ENCODE results near the gene TRPM8. TPM values are rescaled to one million over a fixed set of nuclear protein-coding genes. Genes with fewer than 3 reads are reported as not detected.

The TRPM8 gene
- total RNA-seq, 1 experiment from 2014 or later, result 3.9 TPM

GRCh38 chr2:234058881-234059280 lies 141.7 kb downstream of the TRPM8 start:
- Histone ChIP-seq H3K27me3 (ENCODE audit: control insufficient read depth, insufficient read depth, low read length) (no peaks in the 10 kb centered on the region), H3K9me3 (ENCODE audit: control insufficient read depth, insufficient read depth, low read depth, low read length) (no peaks in the 10 kb centered on the region), H3K4me1 (ENCODE audit: control insufficient read depth, insufficient read depth, low read length) (peaks cover 6% of the 10 kb centered on the region), H3K4me3 (ENCODE audit: low read depth in 2 of 2, low read length in 2 of 2) (no peak overlapping the region), H3K36me3 (ENCODE audit: control insufficient read depth, insufficient read depth, low read length) (no peaks in the 10 kb centered on the region), H3K27ac (ENCODE audit: low read length) (no peak overlapping the region)
- no peak for DNase-seq (ENCODE audit: low read depth, low spot score)
- ATAC-seq, result no peak
- TF ChIP-seq TCF7L2 (IDR thresholded peaks at IDR 0.05; ENCODE audit: low read depth, low read length) (no peak), SIN3A (IDR thresholded peaks at IDR 0.05; ENCODE audit: borderline replicate concordance, insufficient read depth, low read depth, low read length) (no peak), POLR2AphosphoS5 (IDR thresholded peaks at IDR 0.05; ENCODE audit: low read depth, low read length) (no peak), REST (IDR thresholded peaks at IDR 0.05; ENCODE audit: insufficient read depth in 1 of 2, low read depth in 2 of 2, low read length in 1 of 2) (no peak)
- TF ChIP-seq, protein P1, sequence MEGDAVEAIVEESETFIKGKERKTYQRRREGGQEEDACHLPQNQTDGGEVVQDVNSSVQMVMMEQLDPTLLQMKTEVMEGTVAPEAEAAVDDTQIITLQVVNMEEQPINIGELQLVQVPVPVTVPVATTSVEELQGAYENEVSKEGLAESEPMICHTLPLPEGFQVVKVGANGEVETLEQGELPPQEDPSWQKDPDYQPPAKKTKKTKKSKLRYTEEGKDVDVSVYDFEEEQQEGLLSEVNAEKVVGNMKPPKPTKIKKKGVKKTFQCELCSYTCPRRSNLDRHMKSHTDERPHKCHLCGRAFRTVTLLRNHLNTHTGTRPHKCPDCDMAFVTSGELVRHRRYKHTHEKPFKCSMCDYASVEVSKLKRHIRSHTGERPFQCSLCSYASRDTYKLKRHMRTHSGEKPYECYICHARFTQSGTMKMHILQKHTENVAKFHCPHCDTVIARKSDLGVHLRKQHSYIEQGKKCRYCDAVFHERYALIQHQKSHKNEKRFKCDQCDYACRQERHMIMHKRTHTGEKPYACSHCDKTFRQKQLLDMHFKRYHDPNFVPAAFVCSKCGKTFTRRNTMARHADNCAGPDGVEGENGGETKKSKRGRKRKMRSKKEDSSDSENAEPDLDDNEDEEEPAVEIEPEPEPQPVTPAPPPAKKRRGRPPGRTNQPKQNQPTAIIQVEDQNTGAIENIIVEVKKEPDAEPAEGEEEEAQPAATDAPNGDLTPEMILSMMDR (IDR thresholded peaks at IDR 0.05), result no peak
- CTCF ChIA-PET, result no interaction called here
- in situ Hi-C loops (cut with HindIII; ENCODE audit: low pct_unique_long_range_greater_than_20kb, low sequenced_read_pairs), result no loop called here
- POLR2A ChIA-PET, result no interaction called here
- intact Hi-C loops (cut with micrococcal nuclease; ENCODE audit: unreplicated experiment), result no loop called here
- BruUV-seq (replicated peaks), result no TSS peak

DNA sequence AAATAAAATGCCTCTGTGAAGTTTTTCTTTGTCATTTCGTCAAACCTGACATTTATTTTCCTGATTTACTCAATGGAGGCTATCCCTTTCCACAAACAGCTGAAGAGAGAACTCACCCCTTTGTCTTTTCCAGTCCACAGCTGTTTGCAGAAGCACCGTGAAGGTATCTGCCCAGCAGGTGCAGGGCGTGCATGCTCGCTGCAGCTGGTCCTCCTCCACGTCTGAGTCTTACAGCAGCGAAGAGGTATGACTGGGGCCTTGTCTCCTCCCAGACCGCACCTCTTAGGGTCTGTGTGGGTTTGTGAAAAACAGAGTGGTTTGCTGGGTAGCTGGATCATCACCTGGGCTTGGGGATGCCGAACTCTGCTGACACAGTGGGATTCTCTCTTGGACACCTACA lies 143.1 kb downstream of the TRPM8 start:
- Histone ChIP-seq H3K4me3 (ENCODE audit: low read depth in 2 of 2, low read length in 2 of 2) (no peak overlapping the region), H3K27me3 (ENCODE audit: control insufficient read depth, insufficient read depth, low read length) (no peaks in the 10 kb centered on the region), H3K27ac (ENCODE audit: low read length) (no peak overlapping the region), H3K4me1 (ENCODE audit: control insufficient read depth, insufficient read depth, low read length) (peaks cover 6% of the 10 kb centered on the region), H3K36me3 (ENCODE audit: control insufficient read depth, insufficient read depth, low read length) (no peaks in the 10 kb centered on the region), H3K9me3 (ENCODE audit: control insufficient read depth, insufficient read depth, low read depth, low read length) (no peaks in the 10 kb centered on the region)
- TF ChIP-seq, protein P1 (IDR thresholded peaks at IDR 0.05), result no peak
- TF ChIP-seq REST (IDR thresholded peaks at IDR 0.05; ENCODE audit: insufficient read depth in 1 of 2, low read depth in 2 of 2, low read length in 1 of 2) (no peak), SIN3A (IDR thresholded peaks at IDR 0.05; ENCODE audit: borderline replicate concordance, insufficient read depth, low read depth, low read length) (no peak), POLR2AphosphoS5 (IDR thresholded peaks at IDR 0.05; ENCODE audit: low read depth, low read length) (no peak), TCF7L2 (IDR thresholded peaks at IDR 0.05; ENCODE audit: low read depth, low read length) (no peak)
- ATAC-seq (no peak), DNase-seq (ENCODE audit: low read depth, low spot score) (no peak)
- ChIA-PET POLR2A (no interaction called here), CTCF (no interaction called here)
- in situ Hi-C loops (cut with HindIII; ENCODE audit: low pct_unique_long_range_greater_than_20kb, low sequenced_read_pairs) (no loop called here), intact Hi-C loops (cut with micrococcal nuclease; ENCODE audit: unreplicated experiment) (no loop called here)
- no TSS peak for BruUV-seq (replicated peaks)

Data from Panc1 (cell line).